HepG2 (cell line): ENCODE measurements around the gene GRIN2C. TPM values are rescaled to one million over a fixed set of nuclear protein-coding genes. Genes with fewer than 3 reads are reported as not detected.

Experiments
- ATAC-seq: fragments of 200-7000 bp; cut with Tn5 transposase; 3 replicates; pipeline ENCODE4 v1.9.1; 2020; ENCODE audit warnings: mild to moderate bottlenecking, moderate library complexity
- BruUV-seq: library from RNA; stranded (reverse); fragments of 400-500 nt; replicated peaks from 2 replicates; lab custom pipeline; 2021; lab: Mats Ljungman, UMichigan
- CTCF ChIA-PET: fragments of 300-600 bp; formaldehyde crosslinking; extraction: SDS; loops from one replicate; lab custom pipeline; 2021; ENCODE audit warnings: low total read pairs, inconsistent platforms, low intra/inter-chr PET ratio; lab: Yijun Ruan, JAX
- POLR2A ChIA-PET: fragments of 350-600 bp; sonication (Branson Sonifier 250); formaldehyde crosslinking; loops from one replicate; lab custom pipeline; 2020; ENCODE audit warnings: antibody characterized with exemption, inconsistent platforms; lab: Yijun Ruan, JAX
- DNase-seq: peaks from one replicate; pipeline ENCODE4 v3.0.0-alpha.2; 2015; ENCODE audit warnings: low spot score
- FAIRE-seq: peaks from 3 replicates; lab custom pipeline; 2011; peaks lifted over from hg19 to GRCh38; lab: Jason Lieb, UNC
- H2AFZ ChIP-seq: one replicate; pipeline ENCODE4 v1.6.1; 2011; ENCODE audit warnings: low read length, inconsistent platforms
- H3K27ac ChIP-seq: fragments of 300-600 bp; 3 replicates; pipeline ENCODE4 v1.8.0; 2011; ENCODE audit warnings: mixed run types, mild to moderate bottlenecking, mixed read lengths, low read length, inconsistent platforms; ENCODE audit not compliant: insufficient read depth; ENCODE audit errors: extremely low read length
- H3K27me3 ChIP-seq, 2 experiments: fragments of 200-600 bp in 1 of 2; 2 replicates in 1 of 2; 3 replicates in 1 of 2; pipeline versions ENCODE4 v1.6.0 to v1.8.0; 2011; ENCODE audit warnings: low read length in 2 of 2, mild to moderate bottlenecking in 2 of 2, moderate library complexity in 2 of 2, inconsistent platforms in 1 of 2; ENCODE audit not compliant: insufficient read depth in 2 of 2, control insufficient read depth in 1 of 2
- H3K36me3 ChIP-seq, 2 experiments: fragments of 200-600 bp in 1 of 2; replicated peaks in 1 of 2; 2 replicates in 1 of 2; 3 replicates in 1 of 2; pipeline versions ENCODE4 v1.5.1 to v1.8.0; 2011; ENCODE audit warnings: low read length in 2 of 2, inconsistent platforms in 1 of 2; ENCODE audit not compliant: insufficient read depth in 2 of 2, control insufficient read depth in 1 of 2
- H3K4me1 ChIP-seq: 2 replicates; pipeline ENCODE4 v1.5.1; 2012; ENCODE audit warnings: low read length, inconsistent platforms; ENCODE audit not compliant: insufficient read depth
- H3K4me2 ChIP-seq: 2 replicates; pipeline ENCODE4 v1.6.0; 2011; ENCODE audit warnings: low read depth, low read length, inconsistent platforms
- H3K4me3 ChIP-seq, 3 experiments: fragments of 200-600 bp in 1 of 3; sonication (generic), shearing (Covaris generic) in 1 of 3; replicated peaks in 1 of 3; 2 replicates each; pipeline ENCODE4 v1.5.1; 2011 to 2016; ENCODE audit warnings: low read length in 3 of 3, inconsistent platforms in 2 of 3, low read depth in 2 of 3, mild to moderate bottlenecking in 2 of 3, control low read depth in 1 of 3, mixed read lengths in 1 of 3; ENCODE audit not compliant: insufficient read depth in 1 of 3
- H3K79me2 ChIP-seq: one replicate; pipeline ENCODE4 v1.6.1; 2011; ENCODE audit warnings: low read length, inconsistent platforms; ENCODE audit not compliant: insufficient read depth
- H3K9ac ChIP-seq: 2 replicates; pipeline ENCODE4 v1.6.0; 2011; ENCODE audit warnings: mild to moderate bottlenecking, low read depth, low read length, inconsistent platforms; ENCODE audit not compliant: insufficient read depth
- H3K9me3 ChIP-seq: 2 replicates; pipeline ENCODE4 v1.5.1; 2012; ENCODE audit warnings: mild to moderate bottlenecking, low read length
- H4K20me1 ChIP-seq: 2 replicates; pipeline ENCODE4 v1.6.0; 2011; ENCODE audit warnings: inconsistent platforms, mild to moderate bottlenecking, low read length, moderate library complexity; ENCODE audit not compliant: insufficient read depth
- AGO2 ChIP-seq: fragments of 200-400 bp; formaldehyde crosslinking; optimal IDR thresholded peaks from 2 replicates; pipeline ENCODE3; 2017; ENCODE audit warnings: mild to moderate bottlenecking, low read depth, low read length, moderate library complexity
- JDP2 ChIP-seq: sonication (generic); formaldehyde crosslinking; IDR thresholded peaks from 2 replicates; pipeline ENCODE4 v1.8.1; 2022; ENCODE audit warnings: missing genetic modification reagents, borderline replicate concordance
- MED1 ChIP-seq: sonication (generic); formaldehyde crosslinking; IDR thresholded peaks from 2 replicates; pipeline ENCODE4 v1.4.0; 2020; ENCODE audit warnings: missing genetic modification reagents
- RBFOX2 ChIP-seq: fragments of 200-400 bp; formaldehyde crosslinking; IDR thresholded peaks from 2 replicates; pipeline ENCODE4 v1.6.1; 2017; ENCODE audit warnings: low read depth, mild to moderate bottlenecking, low read length
- RFXANK ChIP-seq: IDR thresholded peaks from 2 replicates; pipeline ENCODE4 v1.6.1; 2016
- THAP11 ChIP-seq: IDR thresholded peaks from 2 replicates; pipeline ENCODE4 v1.6.1; 2016; ENCODE audit warnings: missing biosample characterization, missing genetic modification reagents
- WIZ ChIP-seq: sonication (generic); formaldehyde crosslinking; IDR thresholded peaks from 2 replicates; pipeline ENCODE4 v1.5.1; 2020; ENCODE audit warnings: mild to moderate bottlenecking, missing genetic modification reagents
- ZNF235 ChIP-seq: sonication (generic); formaldehyde crosslinking; IDR thresholded peaks from 2 replicates; pipeline ENCODE4 v1.8.1; 2023; ENCODE audit warnings: mild to moderate bottlenecking, missing genetic modification reagents, borderline replicate concordance
- ZNF562 ChIP-seq: sonication (generic); formaldehyde crosslinking; IDR thresholded peaks from 2 replicates; pipeline ENCODE4 v1.8.0; 2022; ENCODE audit warnings: missing genetic modification reagents, borderline replicate concordance
- ZNF619 ChIP-seq: sonication (generic); formaldehyde crosslinking; IDR thresholded peaks from 2 replicates; pipeline ENCODE4 v1.4.0; 2020; ENCODE audit warnings: mild to moderate bottlenecking, missing genetic modification reagents
- ZNF772 ChIP-seq: sonication (generic); formaldehyde crosslinking; IDR thresholded peaks from 2 replicates; pipeline ENCODE4 v1.5.0; 2020; ENCODE audit warnings: mild to moderate bottlenecking, missing genetic modification reagents
- ZSCAN30 ChIP-seq: sonication (generic); formaldehyde crosslinking; IDR thresholded peaks from 2 replicates; pipeline ENCODE4 v1.5.0; 2020; ENCODE audit warnings: mild to moderate bottlenecking, missing genetic modification reagents
- WGBS: methylation state at CpG from one replicate; pipeline ENCODE4 v1.1.6; 2017; ENCODE audit warnings: low lambda C conversion rate; 5-methylcytosine and 5-hydroxymethylcytosine counted together
- in situ Hi-C: cut with HindIII; loops from 2 replicates; pipeline ENCODE4 v1.10.0; 2017; ENCODE audit warnings: low pct_unique_long_range_greater_than_20kb; ENCODE audit not compliant: extremely low pct_ligation_motif_present
- intact Hi-C: fragments of 100-400 bp; cut with micrococcal nuclease; formaldehyde crosslinking; loops from one replicate; pipeline ENCODE4 v1.10.0; 2022; ENCODE audit not compliant: unreplicated experiment
- polyA plus RNA-seq, 8 experiments: library from polyadenylated mRNA; depleted of rRNA in 3 of 8; stranded (reverse) in 7 of 8; unstranded in 1 of 8; fragments of >200 nt; fragmentation: Illumina TruSeq in 4 of 8; extraction: Trizol in 4 of 8; gene quantifications; 2 replicates each; pipeline versions ENCODE4 v1.2.1 to v1.2.3, GENCODE V29; 2011 to 2016; ENCODE audit warnings: low read depth in 4 of 8, missing spikeins in 1 of 8, mixed read lengths in 1 of 8; ENCODE audit not compliant: insufficient read depth in 1 of 8
- total RNA-seq, 5 experiments: library from RNA; depleted of rRNA; stranded (reverse); fragments of >200 nt; fragmentation: Illumina TruSeq; extraction: Trizol; gene quantifications; 2 replicates each; pipeline ENCODE4 v1.2.3, GENCODE V29; 2016; ENCODE audit warnings: low read depth in 1 of 5
- TF ChIP-seq, protein P1 (sequence below): sonication (generic); formaldehyde crosslinking; IDR thresholded peaks from 2 replicates; pipeline ENCODE4 v1.8.1; 2023; ENCODE audit warnings: missing genetic modification reagents, mild to moderate bottlenecking, borderline replicate concordance
- TF ChIP-seq, protein P2 (sequence below): sonication (generic); formaldehyde crosslinking; IDR thresholded peaks from one replicate; pipeline ENCODE4 v1.5.1; 2020; ENCODE audit warnings: mild to moderate bottlenecking, missing genetic modification reagents; ENCODE audit errors: not compliant biosample characterization
- TF ChIP-seq, protein P3 (sequence below), 2 experiments: sonication (generic) in 1 of 2; formaldehyde crosslinking in 1 of 2; IDR thresholded peaks; 2 replicates each; pipeline versions ENCODE4 v1.4.0 to v1.6.1; 2018 to 2020; ENCODE audit warnings: missing genetic modification reagents in 2 of 2, borderline replicate concordance in 1 of 2, low read depth in 1 of 2, mild to moderate bottlenecking in 1 of 2, missing biosample characterization in 1 of 2

Gene GRIN2C
- total and polyA plus RNA-seq, 2 of the 13 experiments (the other 11 are each of a cell fraction or from before 2014, with no cell fraction given), result 0.03 to 0.11 TPM

DNA sequence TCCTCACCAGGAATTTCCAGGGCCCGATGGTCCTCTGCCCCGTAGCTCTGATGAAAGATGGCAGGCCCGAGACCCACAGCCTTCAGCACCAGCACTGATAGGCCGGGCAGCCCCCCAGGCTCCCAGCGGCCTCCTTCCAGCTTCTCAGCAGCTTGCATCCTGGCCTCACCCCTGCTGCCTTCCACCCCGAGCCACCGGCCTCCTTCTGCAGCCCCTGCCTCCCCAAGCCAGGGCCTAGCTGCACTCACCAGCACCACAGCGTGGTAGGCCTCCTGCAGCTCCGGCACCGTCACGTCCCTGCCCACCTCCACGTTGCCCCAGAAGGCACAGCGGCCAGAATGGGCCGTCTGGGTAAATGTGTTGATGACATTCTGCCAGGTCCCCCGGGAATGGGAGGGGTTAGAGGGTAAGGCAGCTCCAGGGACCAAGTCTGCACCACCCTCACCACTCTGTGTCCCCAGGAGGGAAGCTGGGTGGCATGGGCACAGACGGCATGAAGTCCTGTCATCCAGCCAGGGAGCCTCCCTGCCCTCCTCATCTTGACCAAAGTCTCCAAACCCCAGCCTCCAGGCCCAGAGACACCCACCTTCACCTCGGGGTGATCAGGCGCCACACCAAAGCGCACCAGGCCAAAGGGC lies 6.6 kb upstream of the GRIN2C start:
- ChIA-PET CTCF (no interaction called here), POLR2A (interaction anchor here (1.1 kb wide), 1 partner anchor 9 kb away, joined by 3 read pairs; no protein-coding TSS in a partner anchor)
- Histone ChIP-seq H2AFZ (no peak overlapping the region), H3K4me1 (peaks cover 61% of the 10 kb centered on the region), H3K36me3 (peaks cover 4 to 5% of the 10 kb centered on the region in 2 experiments; a peak in 4 of 5 replicates), H3K4me3 (no peak overlapping the region), H3K9me3 (no peaks in the 10 kb centered on the region), H4K20me1 (no peaks in the 10 kb centered on the region), H3K27me3 (no peaks in the 10 kb centered on the region), H3K79me2 (no peaks in the 10 kb centered on the region), H3K27ac (no peak overlapping the region), H3K9ac (no peak overlapping the region), H3K4me2 (no peak overlapping the region)
- no peak for FAIRE-seq
- no TSS peak for BruUV-seq
- in situ Hi-C loops (no loop called here), intact Hi-C loops (loop anchor here (10.0 kb wide), 1 partner anchor 212 kb away; no protein-coding TSS in a partner anchor)
- 92% methylated on average over 17 of the region's 19 CpGs for WGBS
- DNase-seq, result no peak
- ATAC-seq, result no peak
- no peak for TF ChIP-seq ZNF619
- no peak for TF ChIP-seq MED1 (CRISPR knock-in tag)
- peak; percentile 54; the same call in 1 of the 2 replicates for TF ChIP-seq RBFOX2
- no peak for TF ChIP-seq THAP11
- no peak for TF ChIP-seq ZNF772
- no peak for TF ChIP-seq ZNF562 (CRISPR knock-in tag)
- TF ChIP-seq, protein P1, sequence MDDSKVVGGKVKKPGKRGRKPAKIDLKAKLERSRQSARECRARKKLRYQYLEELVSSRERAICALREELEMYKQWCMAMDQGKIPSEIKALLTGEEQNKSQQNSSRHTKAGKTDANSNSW, result no peak
- TF ChIP-seq WIZ (CRISPR knock-in tag), result no peak
- no peak for TF ChIP-seq JDP2 (CRISPR knock-in tag)
- TF ChIP-seq ZSCAN30, result no peak
- TF ChIP-seq ZNF235 (CRISPR knock-in tag), result no peak
- TF ChIP-seq, protein P2, sequence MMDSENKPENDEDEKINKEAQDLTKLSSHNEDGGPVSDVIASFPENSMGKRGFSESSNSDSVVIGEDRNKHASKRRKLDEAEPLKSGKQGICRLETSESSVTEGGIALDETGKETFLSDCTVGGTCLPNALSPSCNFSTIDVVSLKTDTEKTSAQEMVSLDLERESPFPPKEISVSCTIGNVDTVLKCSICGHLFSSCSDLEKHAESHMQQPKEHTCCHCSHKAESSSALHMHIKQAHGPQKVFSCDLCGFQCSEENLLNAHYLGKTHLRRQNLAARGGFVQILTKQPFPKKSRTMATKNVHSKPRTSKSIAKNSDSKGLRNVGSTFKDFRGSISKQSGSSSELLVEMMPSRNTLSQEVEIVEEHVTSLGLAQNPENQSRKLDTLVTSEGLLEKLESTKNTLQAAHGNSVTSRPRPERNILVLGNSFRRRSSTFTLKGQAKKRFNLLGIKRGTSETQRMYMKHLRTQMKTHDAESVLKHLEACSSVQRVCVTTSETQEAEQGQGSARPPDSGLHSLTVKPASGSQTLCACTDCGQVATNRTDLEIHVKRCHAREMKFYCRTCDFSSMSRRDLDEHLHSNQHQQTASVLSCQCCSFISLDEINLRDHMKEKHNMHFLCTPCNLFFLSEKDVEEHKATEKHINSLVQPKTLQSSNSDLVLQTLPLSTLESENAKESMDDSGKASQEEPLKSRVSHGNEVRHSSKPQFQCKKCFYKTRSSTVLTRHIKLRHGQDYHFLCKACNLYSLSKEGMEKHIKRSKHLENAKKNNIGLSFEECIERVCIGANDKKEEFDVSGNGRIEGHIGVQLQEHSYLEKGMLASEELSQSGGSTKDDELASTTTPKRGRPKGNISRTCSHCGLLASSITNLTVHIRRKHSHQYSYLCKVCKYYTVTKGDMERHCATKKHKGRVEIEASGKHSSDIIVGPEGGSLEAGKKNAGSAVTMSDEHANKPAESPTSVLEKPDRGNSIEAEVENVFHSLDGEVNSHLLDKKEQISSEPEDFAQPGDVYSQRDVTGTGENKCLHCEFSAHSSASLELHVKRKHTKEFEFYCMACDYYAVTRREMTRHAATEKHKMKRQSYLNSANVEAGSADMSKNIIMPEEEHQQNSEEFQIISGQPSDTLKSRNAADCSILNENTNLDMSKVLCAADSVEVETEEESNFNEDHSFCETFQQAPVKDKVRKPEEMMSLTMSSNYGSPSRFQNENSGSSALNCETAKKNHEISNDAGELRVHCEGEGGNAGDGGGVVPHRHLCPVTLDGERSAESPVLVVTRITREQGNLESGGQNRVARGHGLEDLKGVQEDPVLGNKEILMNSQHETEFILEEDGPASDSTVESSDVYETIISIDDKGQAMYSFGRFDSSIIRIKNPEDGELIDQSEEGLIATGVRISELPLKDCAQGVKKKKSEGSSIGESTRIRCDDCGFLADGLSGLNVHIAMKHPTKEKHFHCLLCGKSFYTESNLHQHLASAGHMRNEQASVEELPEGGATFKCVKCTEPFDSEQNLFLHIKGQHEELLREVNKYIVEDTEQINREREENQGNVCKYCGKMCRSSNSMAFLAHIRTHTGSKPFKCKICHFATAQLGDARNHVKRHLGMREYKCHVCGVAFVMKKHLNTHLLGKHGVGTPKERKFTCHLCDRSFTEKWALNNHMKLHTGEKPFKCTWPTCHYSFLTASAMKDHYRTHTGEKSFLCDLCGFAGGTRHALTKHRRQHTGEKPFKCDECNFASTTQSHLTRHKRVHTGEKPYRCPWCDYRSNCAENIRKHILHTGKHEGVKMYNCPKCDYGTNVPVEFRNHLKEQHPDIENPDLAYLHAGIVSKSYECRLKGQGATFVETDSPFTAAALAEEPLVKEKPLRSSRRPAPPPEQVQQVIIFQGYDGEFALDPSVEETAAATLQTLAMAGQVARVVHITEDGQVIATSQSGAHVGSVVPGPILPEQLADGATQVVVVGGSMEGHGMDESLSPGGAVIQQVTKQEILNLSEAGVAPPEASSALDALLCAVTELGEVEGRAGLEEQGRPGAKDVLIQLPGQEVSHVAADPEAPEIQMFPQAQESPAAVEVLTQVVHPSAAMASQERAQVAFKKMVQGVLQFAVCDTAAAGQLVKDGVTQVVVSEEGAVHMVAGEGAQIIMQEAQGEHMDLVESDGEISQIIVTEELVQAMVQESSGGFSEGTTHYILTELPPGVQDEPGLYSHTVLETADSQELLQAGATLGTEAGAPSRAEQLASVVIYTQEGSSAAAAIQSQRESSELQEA (CRISPR knock-in tag), result no peak
- no peak for TF ChIP-seq RFXANK (CRISPR knock-in tag)
- TF ChIP-seq, protein P3, sequence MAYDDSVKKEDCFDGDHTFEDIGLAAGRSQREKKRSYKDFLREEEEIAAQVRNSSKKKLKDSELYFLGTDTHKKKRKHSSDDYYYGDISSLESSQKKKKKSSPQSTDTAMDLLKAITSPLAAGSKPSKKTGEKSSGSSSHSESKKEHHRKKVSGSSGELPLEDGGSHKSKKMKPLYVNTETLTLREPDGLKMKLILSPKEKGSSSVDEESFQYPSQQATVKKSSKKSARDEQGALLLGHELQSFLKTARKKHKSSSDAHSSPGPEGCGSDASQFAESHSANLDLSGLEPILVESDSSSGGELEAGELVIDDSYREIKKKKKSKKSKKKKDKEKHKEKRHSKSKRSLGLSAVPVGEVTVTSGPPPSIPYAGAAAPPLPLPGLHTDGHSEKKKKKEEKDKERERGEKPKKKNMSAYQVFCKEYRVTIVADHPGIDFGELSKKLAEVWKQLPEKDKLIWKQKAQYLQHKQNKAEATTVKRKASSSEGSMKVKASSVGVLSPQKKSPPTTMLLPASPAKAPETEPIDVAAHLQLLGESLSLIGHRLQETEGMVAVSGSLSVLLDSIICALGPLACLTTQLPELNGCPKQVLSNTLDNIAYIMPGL (CRISPR knock-in tag; IDR thresholded peaks at IDR 0.05; ENCODE audit: borderline replicate concordance in 1 of 2, low read depth in 1 of 2), result no peak
- peak; percentile 74 for TF ChIP-seq AGO2
